ENCODE data around the gene MRPS2. TPM values are rescaled to one million over a fixed set of nuclear protein-coding genes. Genes with fewer than 3 reads are reported as not detected.

The MRPS2 gene
- total and polyA plus RNA-seq, 9 of the 15 experiments (the other 6 are each of a cell fraction or from before 2014, with no cell fraction given), result 8.0 to 167 (median 81.3) TPM

GRCh38 chr9:135464181-135464580, 36.3 kb upstream of the MRPS2 start (continued):
- TF ChIP-seq AFF1 (IDR thresholded peaks at IDR 0.05; ENCODE audit: low read depth in 1 of 2, partially characterized antibody in 2 of 2) (no peak), ZNF589 (CRISPR knock-in tag; IDR thresholded peaks at IDR 0.05; ENCODE audit: low read depth) (no peak), HLTF (IDR thresholded peaks at IDR 0.05) (no peak), MTA3 (IDR thresholded peaks at IDR 0.05; ENCODE audit: borderline replicate concordance) (no peak), STAT5B (CRISPR knock-in tag; IDR thresholded peaks at IDR 0.05) (no peak), SRSF1 (IDR thresholded peaks at IDR 0.05; ENCODE audit: low read depth, low read length) (no peak), ATF2 (CRISPR knock-in tag; IDR thresholded peaks at IDR 0.05) (no peak)
